HepG2 (cell line): ENCODE results near the gene ETFRF1. TPM values are rescaled to one million over a fixed set of nuclear protein-coding genes. Genes with fewer than 3 reads are reported as not detected.

Experiments used
- ATAC-seq: fragments of 200-7000 bp; cut with Tn5 transposase; 3 replicates; pipeline ENCODE4 v1.9.1; 2020; ENCODE audit warnings: mild to moderate bottlenecking, moderate library complexity
- BruUV-seq: library from RNA; stranded (reverse); fragments of 400-500 nt; replicated peaks from 2 replicates; lab custom pipeline; 2021; lab: Mats Ljungman, UMichigan
- CTCF ChIA-PET: fragments of 300-600 bp; formaldehyde crosslinking; extraction: SDS; loops from one replicate; lab custom pipeline; 2021; ENCODE audit warnings: low total read pairs, inconsistent platforms, low intra/inter-chr PET ratio; lab: Yijun Ruan, JAX
- POLR2A ChIA-PET: fragments of 350-600 bp; sonication (Branson Sonifier 250); formaldehyde crosslinking; loops from one replicate; lab custom pipeline; 2020; ENCODE audit warnings: antibody characterized with exemption, inconsistent platforms; lab: Yijun Ruan, JAX
- DNase-seq: peaks from one replicate; pipeline ENCODE4 v3.0.0-alpha.2; 2015; ENCODE audit warnings: low spot score
- FAIRE-seq: peaks from 3 replicates; lab custom pipeline; 2011; peaks lifted over from hg19 to GRCh38; lab: Jason Lieb, UNC
- H2AFZ ChIP-seq: one replicate; pipeline ENCODE4 v1.6.1; 2011; ENCODE audit warnings: low read length, inconsistent platforms
- H3K27ac ChIP-seq: fragments of 300-600 bp; 3 replicates; pipeline ENCODE4 v1.8.0; 2011; ENCODE audit warnings: mixed run types, mild to moderate bottlenecking, mixed read lengths, low read length, inconsistent platforms; ENCODE audit not compliant: insufficient read depth; ENCODE audit errors: extremely low read length
- H3K27me3 ChIP-seq, 2 experiments: fragments of 200-600 bp in 1 of 2; 2 replicates in 1 of 2; 3 replicates in 1 of 2; pipeline versions ENCODE4 v1.6.0 to v1.8.0; 2011; ENCODE audit warnings: low read length in 2 of 2, mild to moderate bottlenecking in 2 of 2, moderate library complexity in 2 of 2, inconsistent platforms in 1 of 2; ENCODE audit not compliant: insufficient read depth in 2 of 2, control insufficient read depth in 1 of 2
- H3K36me3 ChIP-seq, 2 experiments: fragments of 200-600 bp in 1 of 2; replicated peaks in 1 of 2; 2 replicates in 1 of 2; 3 replicates in 1 of 2; pipeline versions ENCODE4 v1.5.1 to v1.8.0; 2011; ENCODE audit warnings: low read length in 2 of 2, inconsistent platforms in 1 of 2; ENCODE audit not compliant: insufficient read depth in 2 of 2, control insufficient read depth in 1 of 2
- H3K4me1 ChIP-seq: 2 replicates; pipeline ENCODE4 v1.5.1; 2012; ENCODE audit warnings: low read length, inconsistent platforms; ENCODE audit not compliant: insufficient read depth
- H3K4me2 ChIP-seq: 2 replicates; pipeline ENCODE4 v1.6.0; 2011; ENCODE audit warnings: low read depth, low read length, inconsistent platforms
- H3K4me3 ChIP-seq, 3 experiments: fragments of 200-600 bp in 1 of 3; sonication (generic), shearing (Covaris generic) in 1 of 3; replicated peaks in 1 of 3; 2 replicates each; pipeline ENCODE4 v1.5.1; 2011 to 2016; ENCODE audit warnings: low read length in 3 of 3, inconsistent platforms in 2 of 3, low read depth in 2 of 3, mild to moderate bottlenecking in 2 of 3, control low read depth in 1 of 3, mixed read lengths in 1 of 3; ENCODE audit not compliant: insufficient read depth in 1 of 3
- H3K79me2 ChIP-seq: one replicate; pipeline ENCODE4 v1.6.1; 2011; ENCODE audit warnings: low read length, inconsistent platforms; ENCODE audit not compliant: insufficient read depth
- H3K9ac ChIP-seq: 2 replicates; pipeline ENCODE4 v1.6.0; 2011; ENCODE audit warnings: mild to moderate bottlenecking, low read depth, low read length, inconsistent platforms; ENCODE audit not compliant: insufficient read depth
- H3K9me3 ChIP-seq: 2 replicates; pipeline ENCODE4 v1.5.1; 2012; ENCODE audit warnings: mild to moderate bottlenecking, low read length
- H4K20me1 ChIP-seq: 2 replicates; pipeline ENCODE4 v1.6.0; 2011; ENCODE audit warnings: inconsistent platforms, mild to moderate bottlenecking, low read length, moderate library complexity; ENCODE audit not compliant: insufficient read depth
- CAMTA2 ChIP-seq: sonication (generic); formaldehyde crosslinking; IDR thresholded peaks from 2 replicates; pipeline ENCODE4 v1.4.0; 2020; ENCODE audit warnings: mild to moderate bottlenecking, missing genetic modification reagents, borderline replicate concordance
- GLI4 ChIP-seq: sonication (generic); formaldehyde crosslinking; IDR thresholded peaks from 2 replicates; pipeline ENCODE4 v1.5.1; 2020; ENCODE audit warnings: missing genetic modification reagents, mild to moderate bottlenecking, moderate library complexity, borderline replicate concordance
- HMGXB4 ChIP-seq, 2 experiments: sonication (generic) in 1 of 2; formaldehyde crosslinking in 1 of 2; IDR thresholded peaks; 2 replicates each; pipeline versions ENCODE4 v1.4.0 to v1.6.1; 2018 to 2020; ENCODE audit warnings: missing genetic modification reagents in 2 of 2, borderline replicate concordance in 1 of 2, low read depth in 1 of 2, mild to moderate bottlenecking in 1 of 2, missing biosample characterization in 1 of 2
- NKX3-1 ChIP-seq: sonication (generic); formaldehyde crosslinking; IDR thresholded peaks from 2 replicates; pipeline ENCODE4 v1.5.0; 2020; ENCODE audit warnings: missing genetic modification reagents
- RXRB ChIP-seq: IDR thresholded peaks from 2 replicates; pipeline ENCODE4 v1.6.1; 2016; ENCODE audit warnings: borderline replicate concordance, missing genetic modification reagents, missing compliant biosample characterization
- SRF ChIP-seq: IDR thresholded peaks from 2 replicates; pipeline ENCODE4 v1.6.1; 2011; ENCODE audit warnings: mild to moderate bottlenecking, low read depth, low read length, moderate library complexity
- ZHX2 ChIP-seq, 2 experiments: sonication (generic) in 1 of 2; formaldehyde crosslinking in 1 of 2; IDR thresholded peaks; 2 replicates each; pipeline versions ENCODE4 v1.6.1 to v1.9.0; 2014 to 2022; ENCODE audit warnings: antibody characterized with exemption in 1 of 2, borderline replicate concordance in 1 of 2, inconsistent platforms in 1 of 2, low read depth in 1 of 2, missing genetic modification reagents in 1 of 2
- ZNF317 ChIP-seq: sonication (generic); formaldehyde crosslinking; IDR thresholded peaks from 2 replicates; pipeline ENCODE4 v1.5.0; 2020; ENCODE audit warnings: mild to moderate bottlenecking, missing genetic modification reagents
- ZNF350 ChIP-seq: sonication (generic); formaldehyde crosslinking; IDR thresholded peaks from 2 replicates; pipeline ENCODE4 v1.4.0; 2020; ENCODE audit warnings: mild to moderate bottlenecking, low read depth, missing genetic modification reagents, borderline replicate concordance
- ZNF556 ChIP-seq: sonication (generic); formaldehyde crosslinking; IDR thresholded peaks from 2 replicates; pipeline ENCODE4 v1.4.0; 2020; ENCODE audit warnings: mild to moderate bottlenecking, missing genetic modification reagents, borderline replicate concordance
- ZNF687 ChIP-seq: sonication (generic); formaldehyde crosslinking; IDR thresholded peaks from 2 replicates; pipeline ENCODE4 v1.5.1; 2020; ENCODE audit warnings: mild to moderate bottlenecking, missing genetic modification reagents, moderate library complexity
- in situ Hi-C: cut with HindIII; loops from 2 replicates; pipeline ENCODE4 v1.10.0; 2017; ENCODE audit warnings: low pct_unique_long_range_greater_than_20kb; ENCODE audit not compliant: extremely low pct_ligation_motif_present
- intact Hi-C: fragments of 100-400 bp; cut with micrococcal nuclease; formaldehyde crosslinking; loops from one replicate; pipeline ENCODE4 v1.10.0; 2022; ENCODE audit not compliant: unreplicated experiment
- polyA plus RNA-seq, 8 experiments: library from polyadenylated mRNA; depleted of rRNA in 3 of 8; stranded (reverse) in 7 of 8; unstranded in 1 of 8; fragments of >200 nt; fragmentation: Illumina TruSeq in 4 of 8; extraction: Trizol in 4 of 8; gene quantifications; 2 replicates each; pipeline versions ENCODE4 v1.2.1 to v1.2.3, GENCODE V29; 2011 to 2016; ENCODE audit warnings: low read depth in 4 of 8, missing spikeins in 1 of 8, mixed read lengths in 1 of 8; ENCODE audit not compliant: insufficient read depth in 1 of 8
- total RNA-seq, 5 experiments: library from RNA; depleted of rRNA; stranded (reverse); fragments of >200 nt; fragmentation: Illumina TruSeq; extraction: Trizol; gene quantifications; 2 replicates each; pipeline ENCODE4 v1.2.3, GENCODE V29; 2016; ENCODE audit warnings: low read depth in 1 of 5

ETFRF1 gene
- total and polyA plus RNA-seq, 2 of the 13 experiments (the other 11 are each of a cell fraction or from before 2014, with no cell fraction given): 6.8 to 7.0 TPM

DNA sequence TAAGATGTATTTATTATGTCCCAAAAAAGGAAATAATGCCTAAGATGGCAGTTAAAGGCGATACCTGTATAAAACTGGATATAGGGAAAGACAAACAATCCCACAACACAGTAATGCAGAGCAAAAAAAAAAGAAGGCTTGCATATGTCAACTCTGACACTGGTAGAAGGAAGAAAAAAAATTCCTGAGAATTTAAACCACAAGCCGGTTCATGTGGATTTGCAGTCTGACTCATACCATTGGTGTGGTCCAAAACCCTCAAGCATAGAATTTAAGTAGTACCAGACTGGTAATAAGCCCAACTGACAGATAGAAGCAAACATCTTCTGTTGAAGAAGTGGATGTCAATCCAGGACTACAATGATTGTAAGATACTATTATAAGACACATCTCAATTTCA, 7.3 kb upstream of the ETFRF1 start (continued):
- TF ChIP-seq ZNF687 (CRISPR knock-in tag) (no peak), ZNF317 (no peak), NKX3-1 (CRISPR knock-in tag) (no peak), CAMTA2 (no peak), SRF (no peak), GLI4 (no peak)

DNA sequence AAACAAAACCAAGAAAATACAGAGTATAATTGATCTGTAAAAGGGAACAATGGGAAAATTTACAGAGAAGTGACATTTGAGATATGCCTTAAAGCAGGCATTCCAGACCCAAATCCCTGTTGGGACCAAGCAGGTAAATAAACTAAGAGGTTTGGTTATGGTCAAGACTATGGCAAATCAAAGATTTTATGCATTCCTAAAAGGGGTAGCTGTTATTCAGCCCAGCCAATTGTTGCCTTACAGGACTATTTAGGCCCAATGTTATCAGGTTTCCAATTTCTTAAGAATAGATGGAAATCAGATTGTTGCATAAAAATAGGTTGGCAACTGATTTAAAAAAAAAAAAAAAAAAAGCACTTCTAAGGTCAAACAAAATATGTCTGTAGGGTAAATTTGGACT, 5.4 kb upstream of the ETFRF1 start:
- Histone ChIP-seq H3K4me3 (no peak overlapping the region), H3K9ac (no peak overlapping the region), H3K9me3 (no peaks in the 10 kb centered on the region), H3K27me3 (no peaks in the 10 kb centered on the region), H3K36me3 (no peaks in the 10 kb centered on the region), H3K79me2 (no peaks in the 10 kb centered on the region), H3K4me2 (no peak overlapping the region), H3K27ac (no peak overlapping the region), H4K20me1 (no peaks in the 10 kb centered on the region), H2AFZ (no peak overlapping the region), H3K4me1 (peaks cover 16% of the 10 kb centered on the region)
- intact Hi-C loops (no loop called here), in situ Hi-C loops (no loop called here)
- ChIA-PET CTCF (no interaction called here), POLR2A (no interaction called here)
- FAIRE-seq (no peak), DNase-seq (no peak), ATAC-seq (no peak)
- no TSS peak for BruUV-seq
- no peak for TF ChIP-seq HMGXB4 (CRISPR knock-in tag; IDR thresholded peaks at IDR 0.05; ENCODE audit: borderline replicate concordance in 1 of 2, low read depth in 1 of 2)
- no peak for TF ChIP-seq RXRB (CRISPR knock-in tag)
- TF ChIP-seq ZNF350 (CRISPR knock-in tag): no peak
- no peak for TF ChIP-seq ZHX2 (IDR thresholded peaks at IDR 0.05; ENCODE audit: low read depth)
- no peak for TF ChIP-seq ZHX2 (CRISPR knock-in tag; IDR thresholded peaks at IDR 0.05; ENCODE audit: borderline replicate concordance)
- no peak for TF ChIP-seq ZNF556 (CRISPR knock-in tag)
